T-helper 2 cell (primary cell): ENCODE data around the gene HSFY1.
"Not testable (repeated sequence)": the region's sequence is repeated elsewhere in the genome, so short reads cannot be mapped to it uniquely, and the experiment has no call there.

Source experiments
- DNase-seq, 5 experiments: peaks; one replicate each; pipeline versions ENCODE4 v3.0.0 to v3.0.0-alpha.2; 2012 to 2022
- total RNA-seq, 2 donors: gene quantifications; one replicate each; lab custom pipeline; 2026; lab: John Stamatoyannopoulos, UW

Gene HSFY1
- total RNA-seq, result 0 reads per million in 2 donors

GRCh38 chrY:18546420-18546819 lies at the start of gene HSFY1:
Gene HSFY1, plus strand, starts transcription at chrY:18546720. Its CDS starts 68 bp downstream, at chrY:18546788.
- DNase-seq, result not testable (repeated sequence)

GRCh38 chrY:18504266-18504665 lies 42.3 kb upstream of the HSFY1 start:
- DNase-seq, result not testable (repeated sequence)

GRCh38 chrY:18530995-18531655 lies 15.4 kb upstream of the HSFY1 start:
- DNase-seq, result not testable (repeated sequence)

GRCh38 chrY:18538952-18539351 lies 7.6 kb upstream of the HSFY1 start:
- not testable (repeated sequence) for DNase-seq

- not testable (repeated sequence) for DNase-seq
Measured at GRCh38 chrY:18553132-18553531, 6.6 kb downstream of the HSFY1 start.

- not testable (repeated sequence) for DNase-seq
Measured at GRCh38 chrY:18565915-18566314, 19.4 kb downstream of the HSFY1 start.
